ENCODE measurements around the gene AADACL2.
"Not testable (repeated sequence)": the region's sequence is repeated elsewhere in the genome, so short reads cannot be mapped to it uniquely, and the experiment has no call there.

The AADACL2 gene

DNA sequence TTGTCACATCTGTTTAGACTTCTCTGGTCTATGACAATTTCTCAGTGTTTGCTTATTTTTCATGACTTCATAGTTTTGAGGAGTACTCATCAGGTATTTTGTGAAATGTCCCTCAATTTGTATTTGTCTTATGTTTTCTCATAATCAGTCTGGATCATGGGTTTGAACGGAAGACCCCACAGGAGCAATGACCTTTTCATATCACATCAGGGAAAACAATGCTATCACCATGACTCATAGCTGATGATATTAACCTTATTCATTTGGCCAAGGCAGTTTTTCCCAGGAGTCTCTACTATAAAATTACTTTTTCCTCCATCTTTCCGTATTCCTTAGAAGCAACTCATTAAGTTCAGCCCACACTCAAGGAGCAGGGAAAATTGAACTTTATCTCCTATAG is 32.7 kb downstream of the AADACL2 start:
- DNase-seq, result no peak

DNA sequence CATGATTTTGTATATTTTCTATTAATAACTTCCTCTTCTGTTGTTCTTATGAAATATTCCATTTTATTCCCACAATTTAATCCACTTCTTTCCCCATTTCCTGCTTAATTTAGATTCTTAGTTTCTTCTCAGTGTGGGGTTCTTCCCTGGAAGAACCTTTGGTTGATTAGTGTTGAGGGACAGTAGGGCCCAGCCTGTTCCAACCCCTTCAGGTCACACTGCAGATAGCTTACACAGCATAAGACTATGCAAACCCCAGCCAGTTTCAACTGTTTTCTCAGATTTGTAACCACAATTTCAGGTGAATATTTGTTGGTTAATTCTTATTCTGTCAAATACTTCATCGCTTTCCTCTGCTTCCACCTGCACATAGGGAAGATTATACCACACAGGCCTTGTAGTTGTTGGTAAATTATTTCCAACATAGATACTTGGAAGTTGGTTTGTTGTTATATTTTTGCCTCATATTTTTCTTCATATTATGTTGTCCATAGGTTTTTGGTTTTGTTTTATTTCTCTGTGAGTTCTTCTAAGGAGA is 34.7 kb downstream of the AADACL2 start:
- no peak for DNase-seq

DNA sequence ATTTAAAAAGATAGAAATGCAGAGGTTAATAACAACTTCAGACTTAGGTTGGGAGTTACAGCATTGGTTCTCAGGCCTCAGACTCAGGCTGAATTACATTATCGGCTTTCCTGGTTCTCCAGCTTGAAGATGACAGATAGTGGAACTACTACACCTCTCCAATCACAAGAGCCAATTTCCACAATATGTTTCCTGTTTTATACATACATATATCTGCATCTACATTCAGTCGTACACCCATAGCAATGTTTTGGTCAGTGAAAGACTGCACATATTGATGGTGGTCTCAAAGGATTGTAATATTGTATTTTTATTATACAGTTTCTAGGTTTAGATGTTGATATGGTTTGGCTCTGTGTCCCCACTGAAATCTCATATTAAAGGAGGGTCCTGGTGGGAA is 35.4 kb downstream of the AADACL2 start:
- no peak for DNase-seq

DNA sequence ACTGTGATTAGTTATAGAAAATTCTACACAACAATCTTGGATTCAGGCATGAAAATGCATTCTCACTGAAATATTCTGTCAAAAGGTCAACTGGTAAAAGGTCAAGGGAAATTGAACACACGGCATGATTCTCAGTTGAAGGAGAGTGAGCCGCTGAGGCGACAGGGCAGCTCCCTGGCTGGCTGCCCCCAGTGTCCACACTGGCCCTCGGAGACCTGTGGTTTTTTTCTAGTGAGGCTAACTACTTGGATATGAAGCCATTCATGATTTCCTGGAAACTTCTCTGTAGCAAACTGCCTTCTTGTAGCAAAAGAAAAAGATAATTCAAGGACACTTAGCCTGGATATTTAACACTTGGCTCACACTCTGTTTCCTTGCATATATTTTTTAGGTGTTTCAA is 37.2 kb downstream of the AADACL2 start:
- no peak for DNase-seq

DNA sequence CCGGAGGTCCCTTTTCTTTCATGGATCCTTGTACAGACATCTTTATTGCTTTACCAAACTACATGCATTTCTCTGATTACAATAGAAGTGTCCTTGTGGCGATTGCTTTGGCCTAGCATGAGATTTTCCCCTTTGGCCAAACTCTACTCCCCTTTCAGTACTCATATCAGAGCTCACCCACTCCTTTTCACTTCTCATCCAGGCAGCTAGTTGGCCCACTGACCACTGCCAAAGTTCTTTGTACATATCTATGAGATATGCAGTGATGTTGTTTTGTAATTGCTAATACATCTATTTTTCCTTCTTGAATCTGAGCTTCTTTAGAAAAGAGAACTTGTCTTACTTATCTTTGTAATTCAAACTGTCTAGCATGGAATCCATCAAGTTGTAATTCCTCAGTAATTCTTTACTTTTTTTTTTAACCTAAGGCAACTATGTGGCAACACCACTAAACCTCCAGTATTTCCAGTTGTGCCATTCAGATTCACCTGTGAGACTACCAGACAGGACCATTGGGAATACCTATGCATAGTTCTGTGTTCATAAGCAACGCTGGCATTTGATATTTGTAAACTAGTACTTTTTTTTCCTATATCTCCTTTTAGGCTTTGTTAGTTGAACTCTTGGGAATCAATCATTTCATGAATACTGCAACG is 39.2 kb downstream of the AADACL2 start:
- DNase-seq, result no peak

DNA sequence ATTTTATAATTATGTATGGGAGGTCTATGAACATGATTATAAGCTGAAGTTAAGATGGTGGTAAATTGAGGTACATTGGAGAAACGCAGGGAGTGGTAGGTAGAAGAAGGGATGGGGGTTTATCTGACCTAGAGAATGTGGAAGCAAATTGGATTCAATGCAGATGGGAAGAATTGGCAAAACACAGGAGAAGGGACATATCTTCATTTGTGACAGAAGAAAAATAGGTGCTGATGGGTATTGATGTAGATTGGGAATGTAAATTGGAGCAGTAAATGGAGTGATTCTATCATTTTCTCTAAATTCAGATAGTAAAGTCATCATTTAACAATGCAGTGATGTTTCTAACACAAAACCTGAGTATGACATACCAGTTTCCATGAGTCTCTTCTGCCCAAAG is 40.5 kb downstream of the AADACL2 start:
- no peak for DNase-seq

DNA sequence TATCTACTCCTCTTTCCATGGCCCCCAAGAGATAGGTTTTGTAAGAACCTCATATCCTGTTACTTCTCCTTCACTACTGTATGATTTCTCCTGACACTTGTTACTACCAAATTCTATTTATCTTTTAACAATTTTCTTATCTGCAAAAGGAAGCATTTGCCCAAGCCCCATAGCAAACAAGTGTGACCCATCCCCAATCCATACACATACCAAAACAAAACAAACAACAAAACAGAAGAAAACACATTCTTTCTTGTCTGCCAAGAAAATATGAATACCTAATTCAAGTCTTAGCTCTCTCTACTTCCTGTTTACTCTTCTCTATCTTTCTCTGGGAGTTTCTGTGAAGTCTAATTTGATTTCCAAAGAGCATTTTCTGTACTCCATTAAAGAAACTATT is 41.2 kb downstream of the AADACL2 start:
- DNase-seq, result no peak

DNA sequence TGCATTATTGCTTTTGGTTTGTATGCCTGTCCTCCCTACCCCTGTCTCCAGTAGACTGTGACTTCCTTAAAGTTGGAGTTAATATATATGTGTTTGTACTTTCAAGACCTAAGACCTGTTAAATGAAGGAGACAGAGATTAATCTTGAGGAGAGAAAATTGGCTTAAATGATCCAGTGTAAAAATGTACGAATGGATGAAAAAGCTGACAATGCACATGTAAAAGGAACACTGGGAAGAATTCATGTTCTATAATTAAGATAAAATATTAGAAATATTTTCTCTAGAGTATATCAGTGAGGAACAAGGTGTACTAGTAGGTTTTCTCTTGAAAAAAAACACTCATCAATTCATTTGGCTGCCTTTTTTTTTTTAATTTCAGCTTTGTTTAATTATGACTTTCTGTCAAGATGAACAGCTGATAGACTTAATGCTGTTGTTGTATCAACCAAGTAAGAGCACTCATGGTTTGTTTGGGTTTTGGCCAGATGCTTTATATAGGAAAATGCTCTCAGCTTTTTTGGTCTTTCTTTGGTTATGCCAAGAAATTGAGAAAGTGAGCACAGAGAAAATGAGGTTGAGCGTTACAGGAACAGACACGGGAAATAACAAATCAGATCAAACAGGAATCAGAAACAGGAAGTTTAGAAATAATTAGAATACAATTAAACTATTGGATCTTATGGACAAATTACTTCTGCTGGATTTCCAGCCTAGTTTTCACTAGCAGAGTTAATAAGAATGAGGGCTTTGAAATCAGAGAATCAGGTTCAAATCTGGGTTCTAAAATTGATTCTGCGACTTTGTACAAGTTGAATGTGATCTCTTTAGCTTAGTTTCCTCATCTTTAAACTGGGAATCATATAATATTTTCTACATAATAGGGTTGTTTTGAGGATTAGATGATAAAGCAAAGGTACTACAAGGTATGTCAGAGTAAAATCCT is 41.9 kb downstream of the AADACL2 start:
- DNase-seq, result no peak

DNA sequence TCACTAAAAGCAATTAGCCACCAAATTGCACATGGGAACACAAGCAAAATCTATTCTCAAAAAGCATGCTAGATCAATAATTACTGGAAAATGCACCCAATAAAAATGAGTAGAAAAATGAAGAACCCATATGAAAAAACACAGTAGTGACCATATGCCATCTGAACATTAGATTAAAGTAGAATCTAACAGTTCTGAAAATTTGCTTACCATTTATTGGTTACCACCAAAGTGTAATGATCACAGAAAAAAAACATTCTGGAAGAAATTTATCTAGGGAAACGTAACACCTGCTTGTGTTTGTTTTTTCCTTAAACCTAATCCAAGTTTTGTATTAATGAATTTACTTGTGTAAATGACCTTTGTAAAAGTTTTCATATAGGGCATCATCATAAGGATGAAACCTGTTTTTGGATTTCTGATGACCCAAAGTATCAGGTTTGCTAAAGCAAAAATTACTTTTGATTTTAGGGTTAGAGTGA is 42.6 kb downstream of the AADACL2 start:
- DNase-seq, result no peak

DNA sequence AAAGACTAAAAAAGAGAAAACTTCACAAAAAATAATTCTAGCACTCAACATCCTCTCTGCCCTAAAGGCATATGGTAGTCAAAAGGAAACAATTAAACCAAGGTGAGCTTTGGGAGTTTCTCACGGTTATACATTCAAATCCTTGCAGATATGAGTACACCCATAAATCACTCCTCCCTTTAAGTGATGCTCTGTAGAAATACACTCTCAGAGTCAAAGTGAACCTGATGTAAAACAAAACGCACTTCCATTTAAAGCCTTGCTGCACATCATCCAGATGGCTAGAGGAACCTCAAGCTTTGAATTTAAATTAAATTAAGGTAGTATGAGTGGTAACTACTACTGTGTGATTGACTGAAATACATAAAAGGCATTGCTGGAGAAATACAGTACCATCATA is 44.2 kb downstream of the AADACL2 start:
- DNase-seq, result no peak

DNA sequence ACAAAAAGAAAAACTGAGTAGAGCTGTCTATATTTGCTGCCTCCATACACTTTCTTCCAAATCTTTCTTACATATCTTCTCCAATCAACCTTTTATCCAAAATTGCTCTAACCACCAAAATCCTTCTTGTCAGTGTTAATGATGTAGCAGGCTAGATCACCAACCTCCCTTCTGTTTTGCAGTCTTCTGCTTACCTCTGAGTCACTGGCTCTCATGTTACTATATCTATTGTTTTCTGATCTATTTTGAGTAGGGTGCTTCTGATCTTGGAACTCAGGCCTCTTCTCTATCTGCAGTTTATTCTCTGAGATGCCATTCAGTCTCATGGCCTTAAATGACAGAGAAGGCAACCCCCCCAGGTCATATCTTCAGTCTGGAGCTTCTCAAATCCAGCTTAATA is 53.9 kb downstream of the AADACL2 start:
- no peak for DNase-seq

DNA sequence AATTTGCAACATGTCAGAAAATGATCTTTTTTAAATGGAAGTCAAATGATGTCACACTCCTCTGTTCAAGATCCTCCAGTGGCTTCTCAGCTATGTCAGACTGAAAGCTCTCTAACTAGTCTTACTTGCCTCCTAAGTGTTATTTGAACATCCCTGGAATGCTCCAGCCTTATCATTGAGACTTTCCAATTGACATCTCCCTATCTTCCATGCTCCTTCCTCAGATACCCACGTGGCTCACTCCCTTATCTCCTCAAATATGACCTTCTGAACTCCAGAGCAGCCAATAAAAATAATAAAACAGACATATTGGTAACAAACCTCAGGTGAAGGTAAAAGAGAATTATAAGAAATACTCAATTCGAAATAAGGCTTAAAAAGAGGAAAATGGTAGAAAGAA is 54.7 kb downstream of the AADACL2 start:
- no peak for DNase-seq

DNA sequence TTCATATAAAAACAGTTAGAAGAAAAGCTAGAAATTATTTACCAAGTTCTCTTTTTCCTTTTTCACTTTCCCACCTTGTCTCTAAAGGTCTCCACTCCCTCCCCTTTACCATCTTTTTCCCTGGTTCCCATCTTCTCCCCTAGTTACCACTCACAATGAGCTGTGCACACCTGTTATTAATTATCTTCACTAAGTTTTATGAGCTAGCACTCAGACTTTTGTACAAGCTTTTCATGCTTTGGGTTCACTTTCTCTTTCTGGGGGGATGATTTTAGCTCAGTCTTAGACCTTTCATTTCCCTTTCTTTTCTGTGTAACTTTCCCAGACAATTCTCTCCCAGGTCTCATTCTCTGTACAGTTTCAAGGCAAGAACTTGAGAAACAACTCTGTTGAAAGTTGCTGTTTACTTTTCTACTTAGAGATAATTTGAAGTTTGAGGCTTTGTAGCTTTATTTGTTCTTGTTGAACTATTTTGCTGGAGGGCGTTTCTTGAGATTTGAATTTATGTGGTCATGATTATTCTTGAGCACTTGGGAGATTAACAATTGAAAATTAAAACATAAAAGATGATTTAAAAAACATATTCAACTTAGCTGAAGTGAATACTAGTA is 56.2 kb downstream of the AADACL2 start:
- DNase-seq, result no peak

DNA sequence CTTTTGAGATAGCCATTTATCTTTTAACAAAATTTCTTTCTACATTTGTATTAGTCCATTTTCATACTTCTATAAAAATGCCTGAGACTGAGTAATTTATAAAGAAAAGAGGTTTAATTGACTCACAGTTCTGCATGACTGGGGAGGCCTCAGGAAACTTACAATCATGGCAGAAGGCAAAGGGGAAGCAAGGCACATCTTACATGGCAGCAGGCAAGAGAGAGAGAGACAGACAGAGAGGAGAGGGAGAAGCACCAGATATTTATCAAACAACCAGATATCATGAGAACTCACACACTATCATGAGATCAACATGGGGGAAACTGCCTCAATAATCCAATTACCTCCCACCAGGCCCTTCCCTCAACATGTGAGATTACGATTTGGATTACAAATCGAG is 57.0 kb downstream of the AADACL2 start:
- DNase-seq, result not testable (repeated sequence)

DNA sequence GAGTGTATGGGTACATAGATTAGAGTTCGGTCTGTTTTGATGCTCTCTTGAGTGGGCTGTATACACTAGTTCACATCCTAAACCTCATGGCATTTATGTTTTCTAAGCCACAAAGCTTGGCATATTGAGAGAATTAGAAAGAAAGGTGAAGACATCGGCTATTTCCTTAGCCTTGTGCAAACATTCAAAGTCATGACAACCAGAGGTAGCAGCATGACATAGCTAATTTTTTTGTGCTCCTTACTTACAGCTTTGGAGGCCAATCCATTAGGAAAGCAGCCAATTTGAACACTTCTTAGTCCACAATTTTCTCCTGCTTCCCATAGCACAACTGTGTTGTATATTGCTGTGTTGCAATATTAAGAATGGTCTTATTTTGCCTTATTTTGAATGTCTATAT is 58.7 kb downstream of the AADACL2 start:
- DNase-seq, result no peak

DNA sequence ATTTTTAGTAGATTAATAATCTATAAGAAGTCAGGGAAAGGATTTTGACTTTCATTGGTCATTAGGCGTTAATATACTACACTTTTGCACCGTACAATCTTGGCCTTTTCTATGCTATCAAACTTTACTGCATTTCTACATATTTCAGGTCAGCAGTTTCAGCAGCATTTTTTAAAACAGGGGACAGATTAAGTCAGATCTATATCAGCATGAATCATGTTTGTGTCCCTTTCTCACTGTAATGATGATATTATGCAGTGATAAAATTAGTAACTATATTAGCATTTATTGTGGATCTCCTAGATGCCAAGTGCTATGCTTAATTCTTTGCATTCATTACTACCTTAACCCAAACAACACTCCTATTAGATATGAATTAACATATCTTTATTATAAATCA is 59.9 kb downstream of the AADACL2 start:
- DNase-seq, result no peak

DNA sequence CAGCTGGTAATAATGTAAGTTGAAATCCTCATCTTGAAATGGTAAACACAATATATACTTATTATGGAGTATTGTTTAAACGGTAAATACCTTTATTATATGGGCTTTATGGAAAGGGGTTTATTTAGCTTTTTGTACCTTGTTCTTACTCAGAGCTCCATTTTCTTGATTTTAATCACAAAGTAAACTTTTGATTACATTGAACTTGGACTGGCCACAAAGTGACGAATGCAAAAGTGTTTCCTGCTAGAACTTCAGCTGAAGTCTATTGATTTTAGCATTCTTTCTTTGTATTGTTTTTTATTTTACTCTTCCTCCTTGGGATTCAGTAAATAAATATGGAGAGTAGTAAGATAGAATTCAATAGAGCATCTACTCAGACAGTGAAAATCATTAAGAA is 60.4 kb downstream of the AADACL2 start:
- DNase-seq, result no peak

DNA sequence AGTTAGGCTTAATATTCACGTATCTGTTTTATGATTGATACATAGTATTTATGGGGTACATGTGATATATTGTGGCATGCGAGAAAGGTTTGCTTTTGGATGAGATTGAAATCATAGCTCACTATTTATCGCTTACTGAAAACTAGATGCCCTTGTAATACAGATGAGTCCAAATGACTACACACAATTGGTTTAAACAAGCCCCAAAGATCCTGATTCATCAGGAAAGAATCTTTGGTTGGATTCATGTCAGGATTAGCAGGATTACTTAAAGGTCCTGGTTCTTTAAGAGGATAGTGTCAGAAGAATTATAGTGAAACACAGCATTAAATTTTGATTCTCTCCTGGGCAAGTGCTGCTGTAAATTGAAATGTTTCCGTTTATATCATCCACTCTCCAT is 61.5 kb downstream of the AADACL2 start:
- no peak for DNase-seq

DNA sequence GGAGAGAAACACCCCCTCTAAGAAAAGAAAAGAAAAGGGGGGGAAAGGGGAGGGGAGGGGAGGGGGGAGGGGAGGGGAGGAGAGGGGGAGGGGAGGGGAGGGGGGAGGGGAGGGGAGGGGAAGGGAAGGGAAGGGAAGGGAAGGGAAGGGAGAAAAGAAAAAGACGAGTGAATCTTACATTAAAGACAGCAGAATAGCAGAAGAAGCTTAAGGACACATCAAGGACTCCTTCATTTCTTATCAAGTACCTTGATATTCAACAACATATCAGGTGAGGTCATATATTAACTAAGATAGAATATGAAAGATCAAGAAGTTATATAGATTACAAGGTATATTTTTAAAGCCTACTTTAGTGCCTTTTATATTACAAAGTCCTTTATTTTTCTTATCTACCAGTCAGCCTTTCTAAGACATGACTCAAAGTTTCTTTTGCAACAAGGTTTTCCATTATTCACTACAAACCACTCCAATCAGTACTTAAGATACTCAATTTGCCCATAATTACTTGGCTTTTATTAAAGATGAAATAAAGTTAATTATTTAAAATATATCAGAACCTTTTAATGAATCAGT is 62.5 kb downstream of the AADACL2 start:
- DNase-seq, result no peak

DNA sequence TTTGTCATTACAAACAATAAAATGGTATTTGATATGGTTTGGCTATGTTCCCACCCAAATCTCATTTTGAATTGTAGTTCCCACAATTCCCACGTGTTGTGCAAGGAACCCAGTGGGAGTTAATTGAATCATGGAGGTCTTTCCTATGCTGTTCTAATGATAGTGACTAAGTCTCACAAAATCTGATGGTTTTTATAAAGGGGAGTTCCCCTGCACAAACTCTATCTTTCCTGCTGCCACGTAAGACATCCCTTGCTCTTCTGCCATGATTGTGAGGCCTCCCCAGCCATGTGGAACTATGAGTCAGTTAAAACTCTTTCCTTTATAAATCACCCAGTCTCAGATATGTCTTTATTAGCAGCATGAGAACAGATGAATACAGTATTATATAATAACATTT is 64.7 kb downstream of the AADACL2 start:
- no peak for DNase-seq

DNA sequence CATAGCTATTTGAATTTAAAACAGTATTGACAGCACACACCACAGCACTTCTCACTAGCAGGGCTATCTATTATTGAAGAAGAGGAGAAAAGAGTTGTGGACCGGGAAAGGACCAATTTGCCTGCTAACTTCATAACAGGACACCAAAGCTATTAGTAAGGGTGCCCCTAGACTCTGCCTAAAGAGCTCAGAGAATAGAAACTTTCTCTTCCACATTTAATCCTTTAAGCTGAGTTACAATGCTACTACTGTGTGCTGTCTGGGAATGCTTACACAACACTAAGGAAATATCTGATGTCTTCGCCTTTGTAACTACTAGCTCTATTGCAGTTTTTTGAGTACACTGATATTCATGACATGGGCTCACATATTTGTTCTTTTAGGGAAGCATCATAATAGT is 66.7 kb downstream of the AADACL2 start:
- DNase-seq, result no peak

DNA sequence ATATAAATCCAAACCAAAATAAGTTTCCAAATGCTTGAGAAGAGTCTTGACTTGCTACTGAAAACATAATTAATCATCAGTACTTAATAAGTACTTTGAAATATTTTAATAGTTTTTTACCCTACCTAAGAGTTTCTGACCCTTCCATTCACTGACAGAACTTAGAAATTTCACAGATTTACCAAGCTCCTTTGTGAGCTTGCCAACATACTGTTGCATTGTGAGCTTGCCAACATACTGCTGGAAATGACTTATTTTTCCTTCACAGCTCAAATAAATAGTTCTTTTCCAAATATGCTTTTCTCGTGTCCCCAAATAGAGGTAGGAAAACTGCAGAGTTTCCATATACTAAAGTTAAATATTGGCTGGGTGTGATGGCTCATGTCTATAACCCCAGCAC is 70.5 kb downstream of the AADACL2 start:
- no peak for DNase-seq

DNA sequence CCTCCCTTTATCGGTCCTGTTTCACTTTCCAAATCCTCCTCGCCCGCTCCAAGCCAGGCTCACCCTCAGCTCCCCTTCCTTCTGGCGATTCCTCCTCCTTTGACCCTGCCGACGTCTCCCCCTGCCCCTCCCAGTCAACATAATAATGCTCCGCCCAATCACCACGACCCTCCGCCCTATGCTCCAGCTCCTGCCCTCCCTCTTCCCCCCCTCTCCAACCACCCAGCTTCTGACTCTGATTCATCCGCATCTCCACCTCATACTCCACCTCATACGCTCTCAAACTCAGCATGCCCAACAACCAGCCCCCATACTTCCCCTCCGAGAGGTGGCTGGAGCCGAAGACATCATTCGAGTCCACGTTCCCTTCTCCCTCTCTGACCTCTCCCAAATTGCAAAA is 73.1 kb downstream of the AADACL2 start:
- no peak for DNase-seq
